OCI-LY1 (cell line): ENCODE measurements around the gene HAND2.

Experiments used
- EZH2 ChIP-seq: fragments of 200-600 bp; sonication (generic), shearing (Covaris generic); IDR thresholded peaks from 2 replicates; pipeline ENCODE4 v1.8.0; 2017; ENCODE audit warnings: borderline replicate concordance, mixed run types, mild to moderate bottlenecking, antibody characterized with exemption, low read length, moderate library complexity, mixed read lengths
- TF ChIP-seq, protein P1 (sequence below): fragments of 200-600 bp; sonication (generic), shearing (Covaris generic); IDR thresholded peaks from 2 replicates; pipeline ENCODE4 v1.5.1; 2017; ENCODE audit warnings: mild to moderate bottlenecking, antibody characterized with exemption, low read length, moderate library complexity, mixed read lengths

DNA sequence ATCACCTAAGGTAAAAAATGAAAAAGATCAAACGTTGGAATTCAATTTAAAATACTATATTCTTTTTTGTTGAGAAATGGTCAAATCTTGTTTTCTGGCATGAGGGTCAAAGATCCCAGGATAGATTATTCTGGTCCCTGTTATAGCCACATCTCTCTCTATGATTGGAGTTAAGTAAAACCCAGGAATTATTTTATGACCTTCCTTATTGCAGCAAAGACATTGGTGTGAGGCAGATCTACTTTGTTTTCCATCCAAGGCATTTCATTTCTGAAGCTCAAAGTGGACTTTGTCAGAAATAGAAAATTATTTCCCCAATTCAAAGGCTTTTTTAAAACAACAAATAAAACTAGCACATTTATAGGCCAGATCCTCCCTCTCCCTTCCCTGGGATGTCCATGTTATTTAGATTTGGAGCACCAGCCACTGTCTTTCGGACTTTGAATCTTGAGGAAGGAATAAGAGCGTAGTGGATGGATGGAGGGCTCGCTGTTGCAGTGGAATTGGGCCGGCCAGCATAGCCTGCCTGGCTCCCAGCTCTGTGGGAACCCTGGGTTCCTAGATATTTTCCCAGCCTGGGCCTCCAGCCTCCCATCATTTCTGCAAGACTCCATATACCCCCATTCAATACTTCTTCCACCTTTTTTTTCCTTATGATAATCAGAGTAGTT, 45.6 kb upstream of the HAND2 start:
- TF ChIP-seq, protein P1, sequence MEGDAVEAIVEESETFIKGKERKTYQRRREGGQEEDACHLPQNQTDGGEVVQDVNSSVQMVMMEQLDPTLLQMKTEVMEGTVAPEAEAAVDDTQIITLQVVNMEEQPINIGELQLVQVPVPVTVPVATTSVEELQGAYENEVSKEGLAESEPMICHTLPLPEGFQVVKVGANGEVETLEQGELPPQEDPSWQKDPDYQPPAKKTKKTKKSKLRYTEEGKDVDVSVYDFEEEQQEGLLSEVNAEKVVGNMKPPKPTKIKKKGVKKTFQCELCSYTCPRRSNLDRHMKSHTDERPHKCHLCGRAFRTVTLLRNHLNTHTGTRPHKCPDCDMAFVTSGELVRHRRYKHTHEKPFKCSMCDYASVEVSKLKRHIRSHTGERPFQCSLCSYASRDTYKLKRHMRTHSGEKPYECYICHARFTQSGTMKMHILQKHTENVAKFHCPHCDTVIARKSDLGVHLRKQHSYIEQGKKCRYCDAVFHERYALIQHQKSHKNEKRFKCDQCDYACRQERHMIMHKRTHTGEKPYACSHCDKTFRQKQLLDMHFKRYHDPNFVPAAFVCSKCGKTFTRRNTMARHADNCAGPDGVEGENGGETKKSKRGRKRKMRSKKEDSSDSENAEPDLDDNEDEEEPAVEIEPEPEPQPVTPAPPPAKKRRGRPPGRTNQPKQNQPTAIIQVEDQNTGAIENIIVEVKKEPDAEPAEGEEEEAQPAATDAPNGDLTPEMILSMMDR = no peak
- TF ChIP-seq EZH2 = no peak
